K562 (cell line): ENCODE data around the gene CPT1A. TPM values are rescaled to one million over a fixed set of nuclear protein-coding genes. Genes with fewer than 3 reads are reported as not detected.

Experiments
- ATAC-seq: fragments of 200-7000 bp; cut with Tn5 transposase; 3 replicates; pipeline ENCODE4 v1.9.1; 2020; ENCODE audit warnings: moderate library complexity
- BruUV-seq: library from RNA; stranded (reverse); fragments of 400-500 nt; replicated peaks from 2 replicates; lab custom pipeline; 2021; lab: Mats Ljungman, UMichigan
- CTCF ChIA-PET: fragments of 300-600 bp; formaldehyde crosslinking; extraction: SDS; loops from one replicate; lab custom pipeline; 2021; ENCODE audit warnings: low intra/inter-chr PET ratio; lab: Yijun Ruan, JAX
- POLR2A ChIA-PET: fragments of 300-600, 350-650 bp; sonication (Branson Sonifier 250); formaldehyde crosslinking; extraction: SDS; loops from one replicate; lab custom pipeline; 2021; ENCODE audit warnings: antibody characterized with exemption, inconsistent platforms; lab: Yijun Ruan, JAX
- DNase-seq, 4 experiments: peaks; one replicate each; pipeline versions ENCODE4 v3.0.0 to v3.0.0-alpha.2; 2011 to 2018; ENCODE audit warnings: low spot score in 3 of 4, mixed read lengths in 3 of 4; ENCODE audit errors: extremely low read depth in 1 of 4
- FAIRE-seq: peaks from 2 replicates; lab custom pipeline; 2011; peaks lifted over from hg19 to GRCh38; lab: Jason Lieb, UNC
- H2AFZ ChIP-seq: 2 replicates; pipeline ENCODE4 v1.6.0; 2011; ENCODE audit warnings: low read depth, low read length, control low read depth, inconsistent platforms
- H3K27ac ChIP-seq: fragments of 200-600 bp; 3 replicates; pipeline ENCODE4 v1.8.0; 2011; ENCODE audit warnings: low read depth, mild to moderate bottlenecking, control low read depth, inconsistent platforms, low read length, moderate library complexity, mixed read lengths; ENCODE audit errors: extremely low read depth
- H3K27me3 ChIP-seq, 2 experiments: fragments of 300-600 bp in 1 of 2; 2 replicates in 1 of 2; 3 replicates in 1 of 2; pipeline versions ENCODE4 v1.6.0 to v1.8.0; 2011; ENCODE audit warnings: inconsistent platforms in 2 of 2, low read length in 2 of 2, mild to moderate bottlenecking in 1 of 2, mixed read lengths in 1 of 2, moderate library complexity in 1 of 2; ENCODE audit not compliant: control insufficient read depth in 2 of 2, insufficient read depth in 2 of 2
- H3K36me3 ChIP-seq: fragments of 300-600 bp; 3 replicates; pipeline ENCODE4 v1.8.0; 2011; ENCODE audit warnings: mild to moderate bottlenecking, low read length, inconsistent platforms; ENCODE audit not compliant: control insufficient read depth, insufficient read depth
- H3K4me1 ChIP-seq, 2 experiments: fragments of 200-600 bp in 1 of 2; replicated peaks in 1 of 2; 2 replicates in 1 of 2; 3 replicates in 1 of 2; pipeline versions ENCODE4 v1.5.1 to v1.8.0; 2011; ENCODE audit warnings: inconsistent platforms in 2 of 2, low read length in 2 of 2, mild to moderate bottlenecking in 1 of 2, mixed read lengths in 1 of 2, moderate library complexity in 1 of 2; ENCODE audit not compliant: control insufficient read depth in 2 of 2, insufficient read depth in 2 of 2
- H3K4me2 ChIP-seq: 2 replicates; pipeline ENCODE4 v1.6.1; 2011; ENCODE audit warnings: low read length, control low read depth, inconsistent platforms, mixed read lengths; ENCODE audit not compliant: insufficient read depth
- H3K4me3 ChIP-seq: fragments of 200-600 bp; sonication (generic), shearing (Covaris generic); 2 replicates; pipeline ENCODE4 v1.5.1; 2016; ENCODE audit warnings: control low read depth, inconsistent platforms
- H3K79me2 ChIP-seq: fragments of 200-600 bp; 3 replicates; pipeline ENCODE4 v1.8.0; 2011; ENCODE audit warnings: low read length, inconsistent platforms; ENCODE audit not compliant: control insufficient read depth, insufficient read depth
- H3K9ac ChIP-seq, 2 experiments: 2 replicates each; pipeline versions ENCODE4 v1.6.0 to v1.6.1; 2011; ENCODE audit warnings: low read depth in 2 of 2, low read length in 2 of 2, control low read depth in 1 of 2, inconsistent platforms in 1 of 2, mild to moderate bottlenecking in 1 of 2, mixed read lengths in 1 of 2; ENCODE audit not compliant: insufficient read depth in 1 of 2
- H3K9me1 ChIP-seq: one replicate; pipeline ENCODE4 v1.6.0; 2011; ENCODE audit warnings: inconsistent platforms, mild to moderate bottlenecking, low read length, moderate library complexity; ENCODE audit not compliant: control insufficient read depth, insufficient read depth
- H3K9me3 ChIP-seq: replicated peaks from 2 replicates; pipeline ENCODE4 v1.5.1; 2011; ENCODE audit warnings: low read depth, low read length, inconsistent platforms; ENCODE audit not compliant: control insufficient read depth, insufficient read depth
- H4K20me1 ChIP-seq: replicated peaks from 2 replicates; pipeline ENCODE4 v1.6.1; 2011; ENCODE audit warnings: low read length, inconsistent platforms, mixed read lengths; ENCODE audit not compliant: control insufficient read depth, insufficient read depth
- MITF ChIP-seq: IDR thresholded peaks from 2 replicates; pipeline ENCODE4 v1.6.1; 2014; ENCODE audit warnings: antibody characterized with exemption
- TCF7 ChIP-seq: sonication (generic); IDR thresholded peaks from 2 replicates; pipeline ENCODE4 v1.6.1; 2016; ENCODE audit warnings: antibody characterized with exemption, borderline replicate concordance
- ZBTB33 ChIP-seq: sonication (generic); formaldehyde crosslinking; IDR thresholded peaks from 2 replicates; pipeline ENCODE4 v1.8.1; 2023; ENCODE audit warnings: mild to moderate bottlenecking, missing genetic modification reagents
- ZNF274 ChIP-seq: IDR thresholded peaks from 2 replicates; pipeline ENCODE4 v1.6.1; 2011; ENCODE audit warnings: low read depth, mild to moderate bottlenecking, low read length, moderate library complexity, borderline replicate concordance
- WGBS: fragments of 100-300 bp; shearing (Covaris generic); methylation state at CpG from one replicate; pipeline ENCODE4 v1.1.6; 2016; ENCODE audit warnings: low coverage, mixed read lengths; ENCODE audit not compliant: insufficient coverage; ENCODE audit errors: missing lambda C conversion rate; 5-methylcytosine and 5-hydroxymethylcytosine counted together
- in situ Hi-C: fragments of 300-500 bp; cut with MboI; formaldehyde crosslinking; loops from 4 replicates; pipeline ENCODE4 v1.15.0; 2018; ENCODE audit warnings: inconsistent platforms, mixed read lengths
- intact Hi-C: fragments of 100-400 bp; cut with micrococcal nuclease; formaldehyde crosslinking; loops from 2 replicates; pipeline ENCODE4 v1.14.2; 2022
- polyA plus RNA-seq, 8 experiments: library from polyadenylated mRNA; depleted of rRNA in 4 of 8; stranded (reverse) in 5 of 8; unstranded in 3 of 8; fragments of >200 nt; fragmentation: Nextera tagmentation in 2 of 8; fragmentation: Illumina TruSeq in 1 of 8; extraction: Ambion mirVana in 2 of 8; extraction: Trizol in 1 of 8; gene quantifications; 2 replicates each; pipeline versions ENCODE4 v1.2.1 to v1.2.3, GENCODE V29; 2011 to 2014; ENCODE audit warnings: inconsistent platforms in 1 of 8, missing spikeins in 1 of 8
- total RNA-seq, 7 experiments: library from RNA; depleted of rRNA in 6 of 7; stranded (reverse); fragments of >200 nt in 6 of 7; fragmentation: Illumina TruSeq in 2 of 7; extraction: Trizol in 2 of 7; gene quantifications; 2 replicates each; pipeline versions ENCODE4 v1.2.1 to v1.2.3, GENCODE V29; 2011 to 2021; ENCODE audit warnings: low replicate concordance in 1 of 7

CPT1A gene
- total and polyA plus RNA-seq, 9 of the 15 experiments (the other 6 are each of a cell fraction or from before 2014, with no cell fraction given): 2.6 to 29.1 (median 12.3) TPM

GRCh38 chr11:68776442-68777235, 65.1 kb downstream of the CPT1A start:
- intact Hi-C loops: no loop called here
- Histone ChIP-seq H3K4me1 (peaks cover 0 to 8% of the 10 kb centered on the region in 2 experiments; a peak in 4 of 5 replicates), H3K27ac (no peak overlapping the region), H3K4me2 (no peak overlapping the region), H3K9me3 (no peaks in the 10 kb centered on the region), H3K4me3 (no peak overlapping the region), H3K79me2 (no peaks in the 10 kb centered on the region), H3K27me3 (no peaks in the 10 kb centered on the region), H3K9me1 (no peaks in the 10 kb centered on the region), H4K20me1 (no peaks in the 10 kb centered on the region), H2AFZ (no peak overlapping the region), H3K36me3 (peaks cover 48% of the 10 kb centered on the region; the same call in 2 of the 3 replicates), H3K9ac (no peak overlapping the region)
- ChIA-PET CTCF (interaction anchor here (0.6 kb wide), 1 partner anchor 633 kb away, joined by 3 read pairs; no protein-coding TSS in a partner anchor), POLR2A (no interaction called here)
- ATAC-seq: no peak
- no TSS peak for BruUV-seq
- no peak for FAIRE-seq
- WGBS: 80% methylated on average over 18 of the region's 20 CpGs
- TF ChIP-seq ZBTB33 (CRISPR knock-in tag) (0 out of 2 replicates have a peak, but pooled peaks have one; percentile 32), ZNF274 (no peak), MITF (no peak), TCF7 (no peak)
- DNase-seq: no peak
- in situ Hi-C loops: no loop called here
